Airway epithelial cell (primary cell): ENCODE data around the gene SPAG4. TPM values are rescaled to one million over a fixed set of nuclear protein-coding genes. Genes with fewer than 3 reads are reported as not detected.

Experiments
- total RNA-seq: library from RNA; depleted of rRNA; stranded (reverse); fragments of >200 nt; gene quantifications from 2 replicates; pipeline ENCODE4 v1.2.3, GENCODE V29; 2015

Gene SPAG4, protein sequence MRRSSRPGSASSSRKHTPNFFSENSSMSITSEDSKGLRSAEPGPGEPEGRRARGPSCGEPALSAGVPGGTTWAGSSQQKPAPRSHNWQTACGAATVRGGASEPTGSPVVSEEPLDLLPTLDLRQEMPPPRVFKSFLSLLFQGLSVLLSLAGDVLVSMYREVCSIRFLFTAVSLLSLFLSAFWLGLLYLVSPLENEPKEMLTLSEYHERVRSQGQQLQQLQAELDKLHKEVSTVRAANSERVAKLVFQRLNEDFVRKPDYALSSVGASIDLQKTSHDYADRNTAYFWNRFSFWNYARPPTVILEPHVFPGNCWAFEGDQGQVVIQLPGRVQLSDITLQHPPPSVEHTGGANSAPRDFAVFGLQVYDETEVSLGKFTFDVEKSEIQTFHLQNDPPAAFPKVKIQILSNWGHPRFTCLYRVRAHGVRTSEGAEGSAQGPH
- 1.5 and 2.5 TPM in 2 replicates for total RNA-seq

DNA sequence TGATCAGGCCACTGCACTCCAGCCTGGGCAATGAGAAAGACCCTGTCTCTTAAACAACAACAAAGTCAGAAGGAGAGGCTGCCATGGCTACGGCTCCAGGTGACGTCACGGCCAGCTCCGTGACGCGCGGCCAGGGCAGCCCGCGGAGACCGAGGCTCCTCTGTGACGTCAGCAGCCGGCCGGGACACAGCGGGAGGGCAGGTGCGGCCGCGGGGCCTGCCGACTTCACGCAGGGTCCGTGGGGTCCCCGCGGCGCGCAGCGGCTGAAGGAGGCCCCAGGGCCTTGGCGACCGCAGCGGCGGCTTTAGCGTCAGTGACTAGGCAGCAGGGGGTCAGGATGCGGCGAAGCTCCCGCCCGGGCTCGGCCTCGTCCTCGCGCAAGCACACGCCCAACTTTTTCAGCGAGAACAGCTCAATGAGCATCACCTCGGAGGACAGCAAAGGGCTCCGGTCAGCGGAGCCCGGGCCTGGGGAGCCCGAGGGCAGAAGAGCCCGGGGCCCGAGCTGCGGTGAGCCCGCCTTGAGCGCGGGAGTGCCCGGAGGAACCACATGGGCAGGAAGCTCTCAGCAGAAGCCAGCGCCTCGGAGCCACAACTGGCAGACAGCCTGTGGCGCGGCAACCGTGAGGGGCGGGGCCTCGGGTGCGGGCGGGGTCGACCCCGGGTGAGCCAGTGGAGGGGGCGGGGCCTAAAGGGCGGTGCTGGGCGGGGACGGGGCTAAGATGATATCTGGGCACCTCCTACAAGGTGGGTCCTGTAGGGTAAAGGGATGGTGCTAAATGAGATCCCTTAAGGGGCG, at the start of gene SPAG4:
Gene SPAG4 (plus strand): TSS at position 163 of the 798 bp plus-strand sequence. CDS start 175 bp downstream, at position 338.

DNA sequence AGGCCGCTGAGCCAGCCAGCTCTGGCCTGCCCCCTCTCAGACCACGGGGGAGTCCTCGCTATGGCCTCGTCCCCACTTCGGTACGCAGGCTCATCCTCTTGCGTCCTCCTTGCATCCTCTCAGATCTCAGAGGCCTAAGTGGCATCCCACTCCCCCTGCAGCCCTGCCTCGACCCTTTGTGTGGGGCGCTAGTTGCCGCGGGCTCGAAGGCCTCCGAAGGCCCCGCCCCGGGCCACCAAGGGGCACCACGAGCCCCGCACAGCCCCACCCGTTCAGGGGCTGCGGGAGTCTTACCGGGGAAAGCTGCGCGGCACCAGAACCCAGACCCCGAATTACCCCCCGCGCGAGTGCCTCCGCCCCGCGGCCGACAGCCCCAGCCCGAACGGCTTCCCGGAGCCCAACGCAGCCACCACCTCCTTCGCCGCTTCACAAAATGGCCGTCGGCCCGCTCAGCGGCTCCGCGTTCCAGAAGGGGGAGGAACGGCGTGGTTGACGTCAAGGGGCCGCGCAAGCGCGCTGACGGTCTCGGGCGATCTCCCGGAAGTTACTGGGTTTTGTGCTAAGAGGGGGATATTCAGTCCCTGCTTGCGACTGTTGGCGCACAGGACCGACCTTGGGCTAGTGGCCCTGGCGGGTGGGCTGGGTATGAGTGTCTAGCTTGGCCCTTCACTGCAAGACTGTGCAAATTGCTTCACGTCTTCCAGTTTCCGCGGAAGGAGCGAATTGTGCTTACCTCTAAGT, 49.0 kb downstream of the SPAG4 start, which contains the start of the genes CPNE1 and RBM12:
Gene CPNE1 (minus strand): TSS at position 435 of the 741 bp plus-strand sequence. CDS start 31,977 bp downstream, outside the sequence.
Gene RBM12 (minus strand): TSS at position 435 of the 741 bp plus-strand sequence. CDS start 9,578 bp downstream, outside the sequence.

Other genes with a start within 250 kb of the SPAG4 start
- 28.1 and 32.5 TPM in 2 replicates for gene UQCC1, start 203.9 kb upstream of the SPAG4 start, total RNA-seq
- 0.85 and 0.93 TPM in 2 replicates for gene GDF5, start 177.6 kb upstream of the SPAG4 start, total RNA-seq
- 41.6 and 42.9 TPM in 2 replicates for gene CEP250, start 160.2 kb upstream of the SPAG4 start, total RNA-seq
- not detected in 2 replicates for gene C20orf173, start 86.2 kb upstream of the SPAG4 start, total RNA-seq
- gene ERGIC3, start 73.8 kb upstream of the SPAG4 start, total RNA-seq, result 169 and 191 TPM in 2 replicates
- gene CPNE1, start 49.1 kb downstream of the SPAG4 start, total RNA-seq, result 71.3 and 76.1 TPM in 2 replicates
- 28.3 and 37.2 TPM in 2 replicates for gene RBM12, start 49.1 kb downstream of the SPAG4 start, total RNA-seq
- 18.4 and 32.9 TPM in 2 replicates for gene NFS1, start 83.5 kb downstream of the SPAG4 start, total RNA-seq
- 448 and 762 TPM in 2 replicates for gene ROMO1, start 83.6 kb downstream of the SPAG4 start, total RNA-seq
- 120 and 127 TPM in 2 replicates for gene RBM39, start 126.4 kb downstream of the SPAG4 start, total RNA-seq
- gene PHF20, start 156.2 kb downstream of the SPAG4 start, total RNA-seq, result 25.4 and 32.2 TPM in 2 replicates